K562 (cell line): ENCODE data around the gene ADPRH. TPM values are rescaled to one million over a fixed set of nuclear protein-coding genes. Genes with fewer than 3 reads are reported as not detected.
"Not testable (repeated sequence)": the region's sequence is repeated elsewhere in the genome, so short reads cannot be mapped to it uniquely, and the experiment has no call there.

Source experiments
- ATAC-seq: fragments of 200-7000 bp; cut with Tn5 transposase; 3 replicates; pipeline ENCODE4 v1.9.1; 2020; ENCODE audit warnings: moderate library complexity
- BruUV-seq: library from RNA; stranded (reverse); fragments of 400-500 nt; replicated peaks from 2 replicates; lab custom pipeline; 2021; lab: Mats Ljungman, UMichigan
- CTCF ChIA-PET: fragments of 300-600 bp; formaldehyde crosslinking; extraction: SDS; loops from one replicate; lab custom pipeline; 2021; ENCODE audit warnings: low intra/inter-chr PET ratio; lab: Yijun Ruan, JAX
- POLR2A ChIA-PET: fragments of 300-600, 350-650 bp; sonication (Branson Sonifier 250); formaldehyde crosslinking; extraction: SDS; loops from one replicate; lab custom pipeline; 2021; ENCODE audit warnings: antibody characterized with exemption, inconsistent platforms; lab: Yijun Ruan, JAX
- DNase-seq, 4 experiments: peaks; one replicate each; pipeline versions ENCODE4 v3.0.0 to v3.0.0-alpha.2; 2011 to 2018; ENCODE audit warnings: low spot score in 3 of 4, mixed read lengths in 3 of 4; ENCODE audit errors: extremely low read depth in 1 of 4
- FAIRE-seq: peaks from 2 replicates; lab custom pipeline; 2011; peaks lifted over from hg19 to GRCh38; lab: Jason Lieb, UNC
- H2AFZ ChIP-seq: 2 replicates; pipeline ENCODE4 v1.6.0; 2011; ENCODE audit warnings: low read depth, low read length, control low read depth, inconsistent platforms
- H3K27ac ChIP-seq: fragments of 200-600 bp; 3 replicates; pipeline ENCODE4 v1.8.0; 2011; ENCODE audit warnings: low read depth, mild to moderate bottlenecking, control low read depth, inconsistent platforms, low read length, moderate library complexity, mixed read lengths; ENCODE audit errors: extremely low read depth
- H3K27me3 ChIP-seq, 2 experiments: fragments of 300-600 bp in 1 of 2; 2 replicates in 1 of 2; 3 replicates in 1 of 2; pipeline versions ENCODE4 v1.6.0 to v1.8.0; 2011; ENCODE audit warnings: inconsistent platforms in 2 of 2, low read length in 2 of 2, mild to moderate bottlenecking in 1 of 2, mixed read lengths in 1 of 2, moderate library complexity in 1 of 2; ENCODE audit not compliant: control insufficient read depth in 2 of 2, insufficient read depth in 2 of 2
- H3K36me3 ChIP-seq: fragments of 300-600 bp; 3 replicates; pipeline ENCODE4 v1.8.0; 2011; ENCODE audit warnings: mild to moderate bottlenecking, low read length, inconsistent platforms; ENCODE audit not compliant: control insufficient read depth, insufficient read depth
- H3K4me1 ChIP-seq, 2 experiments: fragments of 200-600 bp in 1 of 2; replicated peaks in 1 of 2; 2 replicates in 1 of 2; 3 replicates in 1 of 2; pipeline versions ENCODE4 v1.5.1 to v1.8.0; 2011; ENCODE audit warnings: inconsistent platforms in 2 of 2, low read length in 2 of 2, mild to moderate bottlenecking in 1 of 2, mixed read lengths in 1 of 2, moderate library complexity in 1 of 2; ENCODE audit not compliant: control insufficient read depth in 2 of 2, insufficient read depth in 2 of 2
- H3K4me2 ChIP-seq: 2 replicates; pipeline ENCODE4 v1.6.1; 2011; ENCODE audit warnings: low read length, control low read depth, inconsistent platforms, mixed read lengths; ENCODE audit not compliant: insufficient read depth
- H3K4me3 ChIP-seq: fragments of 200-600 bp; sonication (generic), shearing (Covaris generic); 2 replicates; pipeline ENCODE4 v1.5.1; 2016; ENCODE audit warnings: control low read depth, inconsistent platforms
- H3K79me2 ChIP-seq: fragments of 200-600 bp; 3 replicates; pipeline ENCODE4 v1.8.0; 2011; ENCODE audit warnings: low read length, inconsistent platforms; ENCODE audit not compliant: control insufficient read depth, insufficient read depth
- H3K9ac ChIP-seq, 2 experiments: 2 replicates each; pipeline versions ENCODE4 v1.6.0 to v1.6.1; 2011; ENCODE audit warnings: low read depth in 2 of 2, low read length in 2 of 2, control low read depth in 1 of 2, inconsistent platforms in 1 of 2, mild to moderate bottlenecking in 1 of 2, mixed read lengths in 1 of 2; ENCODE audit not compliant: insufficient read depth in 1 of 2
- H3K9me1 ChIP-seq: one replicate; pipeline ENCODE4 v1.6.0; 2011; ENCODE audit warnings: inconsistent platforms, mild to moderate bottlenecking, low read length, moderate library complexity; ENCODE audit not compliant: control insufficient read depth, insufficient read depth
- H3K9me3 ChIP-seq: replicated peaks from 2 replicates; pipeline ENCODE4 v1.5.1; 2011; ENCODE audit warnings: low read depth, low read length, inconsistent platforms; ENCODE audit not compliant: control insufficient read depth, insufficient read depth
- H4K20me1 ChIP-seq: replicated peaks from 2 replicates; pipeline ENCODE4 v1.6.1; 2011; ENCODE audit warnings: low read length, inconsistent platforms, mixed read lengths; ENCODE audit not compliant: control insufficient read depth, insufficient read depth
- BCLAF1 ChIP-seq, 2 experiments: fragments of 450-650 bp in 1 of 2; IDR thresholded peaks; 2 replicates each; pipeline ENCODE4 v1.6.1; 2011 to 2017; ENCODE audit warnings: low read depth in 2 of 2, antibody characterized with exemption in 1 of 2, borderline replicate concordance in 1 of 2, low read length in 1 of 2, mild to moderate bottlenecking in 1 of 2, mixed read lengths in 1 of 2; ENCODE audit not compliant: control insufficient read depth in 1 of 2
- MLLT1 ChIP-seq, 2 experiments: fragments of 450-650 bp; IDR thresholded peaks; 2 replicates each; pipeline ENCODE4 v1.6.1; 2016
- NFIC ChIP-seq: fragments of 450-650 bp; IDR thresholded peaks from 2 replicates; pipeline ENCODE4 v1.6.1; 2017; ENCODE audit warnings: mild to moderate bottlenecking, inconsistent platforms
- PCBP1 ChIP-seq: fragments of 200-400 bp; formaldehyde crosslinking; IDR thresholded peaks from 2 replicates; pipeline ENCODE4 v1.6.1; 2018; ENCODE audit warnings: mild to moderate bottlenecking, low read depth, low read length; ENCODE audit not compliant: poor library complexity, severe bottlenecking
- RCOR1 ChIP-seq, 2 experiments: IDR thresholded peaks; 2 replicates each; pipeline ENCODE4 v1.6.1; 2012; ENCODE audit warnings: low read depth in 2 of 2, low read length in 2 of 2, borderline replicate concordance in 1 of 2, improper control_type of control experiment in 1 of 2
- SMARCB1 ChIP-seq: IDR thresholded peaks from 2 replicates; pipeline ENCODE4 v1.6.1; 2011; ENCODE audit warnings: improper control_type of control experiment, low read depth; ENCODE audit not compliant: insufficient read length
- ZNF146 ChIP-seq: IDR thresholded peaks from one replicate; pipeline ENCODE4 v1.6.1; 2018; ENCODE audit warnings: missing compliant biosample characterization; ENCODE audit not compliant: unreplicated experiment
- WGBS: fragments of 100-300 bp; shearing (Covaris generic); methylation state at CpG from one replicate; pipeline ENCODE4 v1.1.6; 2016; ENCODE audit warnings: low coverage, mixed read lengths; ENCODE audit not compliant: insufficient coverage; ENCODE audit errors: missing lambda C conversion rate; 5-methylcytosine and 5-hydroxymethylcytosine counted together
- in situ Hi-C: fragments of 300-500 bp; cut with MboI; formaldehyde crosslinking; loops from 4 replicates; pipeline ENCODE4 v1.15.0; 2018; ENCODE audit warnings: inconsistent platforms, mixed read lengths
- intact Hi-C: fragments of 100-400 bp; cut with micrococcal nuclease; formaldehyde crosslinking; loops from 2 replicates; pipeline ENCODE4 v1.14.2; 2022
- polyA plus RNA-seq, 8 experiments: library from polyadenylated mRNA; depleted of rRNA in 4 of 8; stranded (reverse) in 5 of 8; unstranded in 3 of 8; fragments of >200 nt; fragmentation: Nextera tagmentation in 2 of 8; fragmentation: Illumina TruSeq in 1 of 8; extraction: Ambion mirVana in 2 of 8; extraction: Trizol in 1 of 8; gene quantifications; 2 replicates each; pipeline versions ENCODE4 v1.2.1 to v1.2.3, GENCODE V29; 2011 to 2014; ENCODE audit warnings: inconsistent platforms in 1 of 8, missing spikeins in 1 of 8
- total RNA-seq, 7 experiments: library from RNA; depleted of rRNA in 6 of 7; stranded (reverse); fragments of >200 nt in 6 of 7; fragmentation: Illumina TruSeq in 2 of 7; extraction: Trizol in 2 of 7; gene quantifications; 2 replicates each; pipeline versions ENCODE4 v1.2.1 to v1.2.3, GENCODE V29; 2011 to 2021; ENCODE audit warnings: low replicate concordance in 1 of 7

Gene ADPRH
- total and polyA plus RNA-seq, 9 of the 15 experiments (the other 6 are each of a cell fraction or from before 2014, with no cell fraction given) = 0.01 to 1.4 (median 0.65) TPM

GRCh38 chr3:119563334-119563733 lies 16.0 kb upstream of the ADPRH start:
- H3K9ac ChIP-seq, in situ Hi-C loops, H3K4me2 ChIP-seq, H3K4me3 ChIP-seq, H4K20me1 ChIP-seq, DNase-seq, H3K27ac ChIP-seq, intact Hi-C loops, H3K27me3 ChIP-seq, H3K9me1 ChIP-seq, H3K79me2 ChIP-seq, H2AFZ ChIP-seq, H3K9me3 ChIP-seq, H3K36me3 ChIP-seq, ATAC-seq, POLR2A ChIA-PET, BruUV-seq, H3K4me1 ChIP-seq, FAIRE-seq, CTCF ChIA-PET: not testable (repeated sequence)
- TF ChIP-seq ZNF146 = peak; percentile 11
- 20% methylated on average over 1 of the region's 2 CpGs for WGBS

GRCh38 chr3:119569156-119569555 lies 10.1 kb upstream of the ADPRH start:
- ChIA-PET POLR2A (no interaction called here), CTCF (no interaction called here)
- Histone ChIP-seq H3K36me3 (no peaks in the 10 kb centered on the region), H3K4me2 (no peak overlapping the region), H3K9ac (no peak overlapping the region), H3K27me3 (no peaks in the 10 kb centered on the region), H3K27ac (no peak overlapping the region), H3K4me3 (no peak overlapping the region), H2AFZ (no peak overlapping the region), H3K9me3 (no peaks in the 10 kb centered on the region), H4K20me1 (no peaks in the 10 kb centered on the region), H3K9me1 (no peaks in the 10 kb centered on the region), H3K4me1 (no peaks in the 10 kb centered on the region; a peak in 1 of 5 replicates), H3K79me2 (no peaks in the 10 kb centered on the region)
- no peak for ATAC-seq
- DNase-seq = no peak
- in situ Hi-C loops (no loop called here), intact Hi-C loops (no loop called here)
- 56% methylated on average over 2 of the region's 4 CpGs for WGBS
- no TSS peak for BruUV-seq
- no peak for FAIRE-seq
- TF ChIP-seq SMARCB1 (no peak), RCOR1 (IDR thresholded peaks at IDR 0.05; ENCODE audit: borderline replicate concordance in 1 of 2, low read depth in 2 of 2, low read length in 2 of 2) (no peak), PCBP1 (no peak), BCLAF1 (IDR thresholded peaks at IDR 0.05; ENCODE audit: borderline replicate concordance in 1 of 2, control insufficient read depth in 1 of 2, low read depth in 2 of 2, low read length in 1 of 2) (no peak), NFIC (0 out of 2 replicates have a peak, but pooled peaks have one; percentile 15), MLLT1 (IDR thresholded peaks at IDR 0.05) (no peak)
